Lower leg skin (tissue), 3 donors: ENCODE measurements around the gene NFKBIE.
"Not testable (repeated sequence)": the region's sequence is repeated elsewhere in the genome, so short reads cannot be mapped to it uniquely, and the experiment has no call there.

Experiments
- CTCF ChIP-seq, 3 donors: fragments of 450-650 bp; IDR thresholded peaks; one replicate each; pipeline ENCODE4 v1.5.1; 2016; ENCODE audit warnings: antibody characterized with exemption in 3 of 3, mild to moderate bottlenecking in 3 of 3, moderate library complexity in 2 of 3
- POLR2A ChIP-seq, 2 donors: fragments of 450-650 bp; IDR thresholded peaks; one replicate each; pipeline ENCODE4 v1.6.1; 2016 to 2017; ENCODE audit warnings: antibody characterized with exemption in 2 of 2, mild to moderate bottlenecking in 1 of 2, moderate library complexity in 1 of 2

GRCh38 chr6:44314657-44315056 lies 49.3 kb upstream of the NFKBIE start:
- TF ChIP-seq CTCF, POLR2A (IDR thresholded peaks at IDR 0.05): not testable (repeated sequence)
